ENCODE measurements around the gene CA12.

GRCh38 chr15:63353887-63354286 lies 27.8 kb downstream of the CA12 start:
- TF ChIP-seq PPARA (CRISPR knock-in tag; IDR thresholded peaks at IDR 0.05; ENCODE audit: borderline replicate concordance): no peak
- no peak for TF ChIP-seq ZFP3 (CRISPR knock-in tag; IDR thresholded peaks at IDR 0.05)
- TF ChIP-seq ZNF70 (CRISPR knock-in tag; IDR thresholded peaks at IDR 0.05): no peak
- TF ChIP-seq, protein P1, sequence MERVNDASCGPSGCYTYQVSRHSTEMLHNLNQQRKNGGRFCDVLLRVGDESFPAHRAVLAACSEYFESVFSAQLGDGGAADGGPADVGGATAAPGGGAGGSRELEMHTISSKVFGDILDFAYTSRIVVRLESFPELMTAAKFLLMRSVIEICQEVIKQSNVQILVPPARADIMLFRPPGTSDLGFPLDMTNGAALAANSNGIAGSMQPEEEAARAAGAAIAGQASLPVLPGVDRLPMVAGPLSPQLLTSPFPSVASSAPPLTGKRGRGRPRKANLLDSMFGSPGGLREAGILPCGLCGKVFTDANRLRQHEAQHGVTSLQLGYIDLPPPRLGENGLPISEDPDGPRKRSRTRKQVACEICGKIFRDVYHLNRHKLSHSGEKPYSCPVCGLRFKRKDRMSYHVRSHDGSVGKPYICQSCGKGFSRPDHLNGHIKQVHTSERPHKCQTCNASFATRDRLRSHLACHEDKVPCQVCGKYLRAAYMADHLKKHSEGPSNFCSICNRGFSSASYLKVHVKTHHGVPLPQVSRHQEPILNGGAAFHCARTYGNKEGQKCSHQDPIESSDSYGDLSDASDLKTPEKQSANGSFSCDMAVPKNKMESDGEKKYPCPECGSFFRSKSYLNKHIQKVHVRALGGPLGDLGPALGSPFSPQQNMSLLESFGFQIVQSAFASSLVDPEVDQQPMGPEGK (CRISPR knock-in tag; IDR thresholded peaks at IDR 0.05; ENCODE audit: borderline replicate concordance): no peak
- no peak for TF ChIP-seq RARB (CRISPR knock-in tag; IDR thresholded peaks at IDR 0.05)
- TF ChIP-seq, protein P2, sequence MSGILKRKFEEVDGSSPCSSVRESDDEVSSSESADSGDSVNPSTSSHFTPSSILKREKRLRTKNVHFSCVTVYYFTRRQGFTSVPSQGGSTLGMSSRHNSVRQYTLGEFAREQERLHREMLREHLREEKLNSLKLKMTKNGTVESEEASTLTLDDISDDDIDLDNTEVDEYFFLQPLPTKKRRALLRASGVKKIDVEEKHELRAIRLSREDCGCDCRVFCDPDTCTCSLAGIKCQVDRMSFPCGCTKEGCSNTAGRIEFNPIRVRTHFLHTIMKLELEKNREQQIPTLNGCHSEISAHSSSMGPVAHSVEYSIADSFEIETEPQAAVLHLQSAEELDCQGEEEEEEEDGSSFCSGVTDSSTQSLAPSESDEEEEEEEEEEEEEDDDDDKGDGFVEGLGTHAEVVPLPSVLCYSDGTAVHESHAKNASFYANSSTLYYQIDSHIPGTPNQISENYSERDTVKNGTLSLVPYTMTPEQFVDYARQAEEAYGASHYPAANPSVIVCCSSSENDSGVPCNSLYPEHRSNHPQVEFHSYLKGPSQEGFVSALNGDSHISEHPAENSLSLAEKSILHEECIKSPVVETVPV (CRISPR knock-in tag; IDR thresholded peaks at IDR 0.05): no peak
- no peak for TF ChIP-seq ZFP30 (CRISPR knock-in tag; IDR thresholded peaks at IDR 0.05)
- no peak for TF ChIP-seq SNAI2 (CRISPR knock-in tag; IDR thresholded peaks at IDR 0.05)
- TF ChIP-seq TOX (CRISPR knock-in tag; IDR thresholded peaks at IDR 0.05; ENCODE audit: borderline replicate concordance): no peak
- no peak for TF ChIP-seq ESRRG (CRISPR knock-in tag; IDR thresholded peaks at IDR 0.05)
- TF ChIP-seq, protein P3, sequence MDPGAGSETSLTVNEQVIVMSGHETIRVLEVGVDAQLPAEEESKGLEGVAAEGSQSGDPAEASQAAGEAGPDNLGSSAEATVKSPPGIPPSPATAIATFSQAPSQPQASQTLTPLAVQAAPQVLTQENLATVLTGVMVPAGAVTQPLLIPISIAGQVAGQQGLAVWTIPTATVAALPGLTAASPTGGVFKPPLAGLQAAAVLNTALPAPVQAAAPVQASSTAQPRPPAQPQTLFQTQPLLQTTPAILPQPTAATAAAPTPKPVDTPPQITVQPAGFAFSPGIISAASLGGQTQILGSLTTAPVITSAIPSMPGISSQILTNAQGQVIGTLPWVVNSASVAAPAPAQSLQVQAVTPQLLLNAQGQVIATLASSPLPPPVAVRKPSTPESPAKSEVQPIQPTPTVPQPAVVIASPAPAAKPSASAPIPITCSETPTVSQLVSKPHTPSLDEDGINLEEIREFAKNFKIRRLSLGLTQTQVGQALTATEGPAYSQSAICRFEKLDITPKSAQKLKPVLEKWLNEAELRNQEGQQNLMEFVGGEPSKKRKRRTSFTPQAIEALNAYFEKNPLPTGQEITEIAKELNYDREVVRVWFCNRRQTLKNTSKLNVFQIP (CRISPR knock-in tag; IDR thresholded peaks at IDR 0.05; ENCODE audit: borderline replicate concordance, low read depth): no peak
